Measurements from ENCODE around the gene MTHFSD.

Gene MTHFSD

GRCh38 chr16:86554599-86554916 is 477 bp downstream of the MTHFSD start:
- in situ Hi-C loops (cut with MboI; ENCODE audit: low sequenced_read_pairs): loop anchor here (25.0 kb wide), 1 partner anchor 733 kb away; no protein-coding TSS in a partner anchor

- in situ Hi-C loops (cut with MboI; ENCODE audit: low sequenced_read_pairs): loop anchor here (25.0 kb wide), 1 partner anchor 734 kb away; no protein-coding TSS in a partner anchor
Observed at GRCh38 chr16:86553356-86553755, 1.7 kb downstream of the MTHFSD start.

GRCh38 chr16:86550281-86550680 is 4.8 kb downstream of the MTHFSD start:
- in situ Hi-C loops (cut with MboI; ENCODE audit: low sequenced_read_pairs): loop anchor here (25.0 kb wide), 1 partner anchor 737 kb away; no protein-coding TSS in a partner anchor

GRCh38 chr16:86549893-86550190 is 5.2 kb downstream of the MTHFSD start:
- in situ Hi-C loops (cut with MboI; ENCODE audit: low sequenced_read_pairs): loop anchor here (25.0 kb wide), 1 partner anchor 737 kb away; no protein-coding TSS in a partner anchor

- in situ Hi-C loops (cut with MboI; ENCODE audit: low sequenced_read_pairs): no loop called here
Observed at GRCh38 chr16:86549076-86549892, 5.8 kb downstream of the MTHFSD start.

- in situ Hi-C loops (cut with MboI; ENCODE audit: low sequenced_read_pairs): no loop called here
Observed at GRCh38 chr16:86547286-86547685, 7.7 kb downstream of the MTHFSD start.

- in situ Hi-C loops (cut with MboI; ENCODE audit: low sequenced_read_pairs): no loop called here
Observed at GRCh38 chr16:86546638-86547013, 8.4 kb downstream of the MTHFSD start.

GRCh38 chr16:86545954-86546637 is 8.9 kb downstream of the MTHFSD start:
- in situ Hi-C loops (cut with MboI; ENCODE audit: low sequenced_read_pairs): no loop called here

GRCh38 chr16:86545481-86545880 is 9.6 kb downstream of the MTHFSD start:
- in situ Hi-C loops (cut with MboI; ENCODE audit: low sequenced_read_pairs): no loop called here

GRCh38 chr16:86542756-86543750 is 12.0 kb downstream of the MTHFSD start:
- in situ Hi-C loops (cut with MboI; ENCODE audit: low sequenced_read_pairs): no loop called here

GRCh38 chr16:86541560-86541959 is 13.5 kb downstream of the MTHFSD start:
- in situ Hi-C loops (cut with MboI; ENCODE audit: low sequenced_read_pairs): no loop called here

- in situ Hi-C loops (cut with MboI; ENCODE audit: low sequenced_read_pairs): no loop called here
Observed at GRCh38 chr16:86540894-86541293, 14.1 kb downstream of the MTHFSD start.

GRCh38 chr16:86538196-86538780 is 16.7 kb downstream of the MTHFSD start:
- in situ Hi-C loops (cut with MboI; ENCODE audit: low sequenced_read_pairs): no loop called here

GRCh38 chr16:86537486-86537885 is 17.5 kb downstream of the MTHFSD start:
- in situ Hi-C loops (cut with MboI; ENCODE audit: low sequenced_read_pairs): no loop called here

GRCh38 chr16:86536621-86537020 is 18.4 kb downstream of the MTHFSD start:
- in situ Hi-C loops (cut with MboI; ENCODE audit: low sequenced_read_pairs): no loop called here

- in situ Hi-C loops (cut with MboI; ENCODE audit: low sequenced_read_pairs): no loop called here
Observed at GRCh38 chr16:86534779-86535615, 20.0 kb downstream of the MTHFSD start.

- in situ Hi-C loops (cut with MboI; ENCODE audit: low sequenced_read_pairs): no loop called here
Observed at GRCh38 chr16:86533767-86534351, 21.2 kb downstream of the MTHFSD start.

GRCh38 chr16:86533076-86533475 is 22.0 kb downstream of the MTHFSD start:
- in situ Hi-C loops (cut with MboI; ENCODE audit: low sequenced_read_pairs): no loop called here

GRCh38 chr16:86532526-86532815 is 22.6 kb downstream of the MTHFSD start:
- in situ Hi-C loops (cut with MboI; ENCODE audit: low sequenced_read_pairs): no loop called here

All from HL-60/S4 (cell line).